ENCODE results near the gene PLCG2. TPM values are rescaled to one million over a fixed set of nuclear protein-coding genes. Genes with fewer than 3 reads are reported as not detected.

PLCG2 gene
- polyA plus RNA-seq, 3 donors = 19.5 to 47.4 (median 35.5) TPM

GRCh38 chr16:81882559-81882958, 103.5 kb downstream of the PLCG2 start:
- Mint-ChIP-seq H3K9me3 (no peaks in the 10 kb centered on the region), H3K36me3 (peaks cover 72 to 83% of the 10 kb centered on the region in 2 donors), H3K27me3 (ENCODE audit: low read depth in 3 of 3) (no peaks in the 10 kb centered on the region), H3K27ac (peak overlapping the region in 2 of 7 donors; percentile 47 to 60), H3K4me3 (no peak overlapping the region), H3K4me1 (no peaks in the 10 kb centered on the region)
- WGBS (ENCODE audit: insufficient coverage) = 90% methylated on average over 5 of the region's 5 CpGs
- H4K20me1 ChIP-seq (ENCODE audit: insufficient read depth, low read length) = peaks cover 43% of the 10 kb centered on the region
- H3K27me3 ChIP-seq (ENCODE audit: control insufficient read depth in 2 of 2, insufficient read depth in 2 of 2, low read length in 2 of 2) = no peaks in the 10 kb centered on the region
- intact Hi-C loops (cut with micrococcal nuclease) = loop anchor here in 1 of 2 donors (5.0 kb wide), 1 partner anchor 510 kb away; no protein-coding TSS in a partner anchor
- no peak overlapping the region for H3K9ac ChIP-seq (ENCODE audit: insufficient read depth, low read length, poor library complexity, severe bottlenecking)
- H3K79me2 ChIP-seq (ENCODE audit: insufficient read depth, low read length) = no peaks in the 10 kb centered on the region
- H3K4me1 ChIP-seq (ENCODE audit: control insufficient read depth in 1 of 2, insufficient read depth in 2 of 2, low read length in 2 of 2) = no peaks in the 10 kb centered on the region
- TF ChIP-seq CTCF (IDR thresholded peaks at IDR 0.05) = no peak
- no peak overlapping the region for H3K4me3 ChIP-seq (replicated peaks in 1 of 3; ENCODE audit: low read depth in 2 of 3, low read length in 3 of 3)
- no peaks in the 10 kb centered on the region for H3K9me3 ChIP-seq (replicated peaks in 1 of 2; ENCODE audit: control insufficient read depth in 1 of 2, insufficient read depth in 1 of 2, low read length in 2 of 2)
- peaks cover 47 to 86% of the 10 kb centered on the region in 2 donors for H3K36me3 ChIP-seq (replicated peaks in 1 of 2; ENCODE audit: control insufficient read depth in 1 of 2, insufficient read depth in 2 of 2, low read length in 2 of 2)
- no peak for DNase-seq
- H2AFZ ChIP-seq (ENCODE audit: insufficient read depth, low read depth, low read length, poor library complexity, severe bottlenecking) = no peak overlapping the region
- H3K27ac ChIP-seq (ENCODE audit: low read depth in 1 of 2, low read length in 2 of 2) = no peak overlapping the region
- no peak overlapping the region for H3K4me2 ChIP-seq (replicated peaks; ENCODE audit: extremely low read depth, low read length, poor library complexity, severe bottlenecking)

- peaks cover 74 to 80% of the 10 kb centered on the region in 2 donors for H3K36me3 Mint-ChIP-seq
- Histone ChIP-seq H3K9ac (ENCODE audit: insufficient read depth, low read length, poor library complexity, severe bottlenecking) (no peak overlapping the region), H3K36me3 (replicated peaks in 1 of 2; ENCODE audit: control insufficient read depth in 1 of 2, insufficient read depth in 2 of 2, low read length in 2 of 2) (peaks cover 50 to 89% of the 10 kb centered on the region in 2 donors), H3K27me3 (ENCODE audit: control insufficient read depth in 2 of 2, insufficient read depth in 2 of 2, low read length in 2 of 2) (no peaks in the 10 kb centered on the region), H2AFZ (ENCODE audit: insufficient read depth, low read depth, low read length, poor library complexity, severe bottlenecking) (no peak overlapping the region), H3K4me1 (ENCODE audit: control insufficient read depth in 1 of 2, insufficient read depth in 2 of 2, low read length in 2 of 2) (no peaks in the 10 kb centered on the region), H3K4me2 (replicated peaks; ENCODE audit: extremely low read depth, low read length, poor library complexity, severe bottlenecking) (no peak overlapping the region), H3K79me2 (ENCODE audit: insufficient read depth, low read length) (no peaks in the 10 kb centered on the region), H4K20me1 (ENCODE audit: insufficient read depth, low read length) (peaks cover 41% of the 10 kb centered on the region), H3K9me3 (replicated peaks in 1 of 2; ENCODE audit: control insufficient read depth in 1 of 2, insufficient read depth in 1 of 2, low read length in 2 of 2) (no peaks in the 10 kb centered on the region), H3K27ac (ENCODE audit: low read depth in 1 of 2, low read length in 2 of 2) (no peak overlapping the region), H3K4me3 (replicated peaks in 1 of 3; ENCODE audit: low read depth in 2 of 3, low read length in 3 of 3) (no peak overlapping the region)
- TF ChIP-seq CTCF (IDR thresholded peaks at IDR 0.05) = no peak
- no peaks in the 10 kb centered on the region for H3K9me3 Mint-ChIP-seq
- intact Hi-C loops (cut with micrococcal nuclease) = loop anchor here in 1 of 2 donors (5.0 kb wide), 1 partner anchor 511 kb away; no protein-coding TSS in a partner anchor
- 96% methylated on average over 6 of the region's 6 CpGs for WGBS (ENCODE audit: insufficient coverage)
- no peak overlapping the region for H3K4me3 Mint-ChIP-seq
- DNase-seq = no peak
- no peaks in the 10 kb centered on the region for H3K4me1 Mint-ChIP-seq
- H3K27ac Mint-ChIP-seq = peak overlapping the region in 1 of 7 donors; percentile 31
- no peaks in the 10 kb centered on the region for H3K27me3 Mint-ChIP-seq (ENCODE audit: low read depth in 3 of 3)
These were observed 104.1 kb downstream of the PLCG2 start for GRCh38 chr16:81883235-81883634.

All from CD14-positive monocyte (primary cell).